ENCODE results near the gene CD180. TPM values are rescaled to one million over a fixed set of nuclear protein-coding genes. Genes with fewer than 3 reads are reported as not detected.

Gene CD180
- total RNA-seq, 1 experiment from 2014 or later: not detected

DNA sequence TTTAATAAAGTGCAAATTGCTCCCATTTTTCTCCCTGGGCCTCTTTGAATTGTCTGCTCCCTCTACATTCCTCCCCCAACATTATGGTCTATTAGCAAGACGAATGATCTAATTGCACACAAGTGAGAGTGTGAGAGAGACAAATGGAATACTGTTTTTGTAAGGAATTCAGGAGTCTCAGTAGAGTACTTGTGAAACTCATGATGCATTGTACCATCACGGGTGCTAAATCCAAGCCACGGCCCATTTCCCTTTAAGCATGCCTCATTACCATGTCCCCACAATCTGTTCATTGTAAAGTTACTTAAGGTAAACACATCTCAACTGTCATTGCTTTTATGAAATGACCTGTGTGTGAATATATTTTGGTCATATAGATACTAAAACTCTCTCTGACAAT, 62.8 kb downstream of the CD180 start:
- Histone ChIP-seq H3K4me3 (replicated peaks in 1 of 2; ENCODE audit: low read depth in 1 of 2, low read length in 2 of 2) (no peak overlapping the region), H3K4me2 (ENCODE audit: low read length) (no peak overlapping the region), H3K9me2 (ENCODE audit: insufficient read depth) (no peaks in the 10 kb centered on the region), H3K9me3 (ENCODE audit: control insufficient read depth in 1 of 2, insufficient read depth in 1 of 2, low read depth in 1 of 2, low read length in 2 of 2) (no peaks in the 10 kb centered on the region), H2AFZ (ENCODE audit: low read depth, low read length, poor library complexity, severe bottlenecking) (no peak overlapping the region), H3K27ac (ENCODE audit: low read depth, low read length) (no peak overlapping the region), H3K9ac (ENCODE audit: low read length) (no peak overlapping the region), H3K27me3 (ENCODE audit: insufficient read depth, low read length) (peaks cover 13% of the 10 kb centered on the region; the same call in 1 of the 2 replicates), H4K20me1 (ENCODE audit: insufficient read depth) (no peaks in the 10 kb centered on the region), H3K36me3 (ENCODE audit: control insufficient read depth in 1 of 2, insufficient read depth in 2 of 2, low read length in 2 of 2) (no peaks in the 10 kb centered on the region), H3K4me1 (ENCODE audit: control insufficient read depth in 1 of 2, insufficient read depth in 2 of 2, low read length in 2 of 2) (no peaks in the 10 kb centered on the region), H3K79me2 (ENCODE audit: insufficient read depth, low read length) (no peaks in the 10 kb centered on the region)
- ChIA-PET POLR2A (no interaction called here), RAD21 (ENCODE audit: low non-redundant PET in 1 of 2, low total read pairs in 2 of 2, uncharacterized antibody in 2 of 2, unreplicated experiment in 2 of 2) (no interaction called here), CTCF (no interaction called here)
- no peak for DNase-seq (ENCODE audit: low read depth, low spot score)
- ATAC-seq: no peak
- intact Hi-C loops (cut with micrococcal nuclease): no loop called here
- BruUV-seq (replicated peaks): no TSS peak
- TF ChIP-seq POLR2AphosphoS5 (IDR thresholded peaks at IDR 0.05; ENCODE audit: low read depth, low read length) (no peak), SIN3A (IDR thresholded peaks at IDR 0.05; ENCODE audit: low read depth) (no peak), EZH2phosphoT487 (IDR thresholded peaks at IDR 0.05; ENCODE audit: borderline replicate concordance) (no peak), ZNF274 (IDR thresholded peaks at IDR 0.05; ENCODE audit: low read depth, low read length) (no peak), ELF1 (IDR thresholded peaks at IDR 0.05; ENCODE audit: borderline replicate concordance, low read depth) (no peak), RAD21 (IDR thresholded peaks at IDR 0.05; ENCODE audit: low read depth) (no peak), TCF7L2 (IDR thresholded peaks at IDR 0.05; ENCODE audit: borderline replicate concordance, extremely low read depth, insufficient read depth, insufficient read length) (no peak), CEBPB (IDR thresholded peaks at IDR 0.05; ENCODE audit: low read depth) (no peak), EGR1 (IDR thresholded peaks at IDR 0.05; ENCODE audit: low read depth) (no peak), SRF (IDR thresholded peaks at IDR 0.05; ENCODE audit: low read depth) (no peak), ZFX (IDR thresholded peaks at IDR 0.05) (no peak), FOSL1 (IDR thresholded peaks at IDR 0.05; ENCODE audit: low read depth) (no peak), YY1 (IDR thresholded peaks at IDR 0.05; ENCODE audit: extremely low read depth, insufficient replicate concordance, low read depth, low read length) (no peak), CBX3 (IDR thresholded peaks at IDR 0.05; ENCODE audit: low read depth) (no peak)
- TF ChIP-seq, protein P1, sequence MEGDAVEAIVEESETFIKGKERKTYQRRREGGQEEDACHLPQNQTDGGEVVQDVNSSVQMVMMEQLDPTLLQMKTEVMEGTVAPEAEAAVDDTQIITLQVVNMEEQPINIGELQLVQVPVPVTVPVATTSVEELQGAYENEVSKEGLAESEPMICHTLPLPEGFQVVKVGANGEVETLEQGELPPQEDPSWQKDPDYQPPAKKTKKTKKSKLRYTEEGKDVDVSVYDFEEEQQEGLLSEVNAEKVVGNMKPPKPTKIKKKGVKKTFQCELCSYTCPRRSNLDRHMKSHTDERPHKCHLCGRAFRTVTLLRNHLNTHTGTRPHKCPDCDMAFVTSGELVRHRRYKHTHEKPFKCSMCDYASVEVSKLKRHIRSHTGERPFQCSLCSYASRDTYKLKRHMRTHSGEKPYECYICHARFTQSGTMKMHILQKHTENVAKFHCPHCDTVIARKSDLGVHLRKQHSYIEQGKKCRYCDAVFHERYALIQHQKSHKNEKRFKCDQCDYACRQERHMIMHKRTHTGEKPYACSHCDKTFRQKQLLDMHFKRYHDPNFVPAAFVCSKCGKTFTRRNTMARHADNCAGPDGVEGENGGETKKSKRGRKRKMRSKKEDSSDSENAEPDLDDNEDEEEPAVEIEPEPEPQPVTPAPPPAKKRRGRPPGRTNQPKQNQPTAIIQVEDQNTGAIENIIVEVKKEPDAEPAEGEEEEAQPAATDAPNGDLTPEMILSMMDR (IDR thresholded peaks at IDR 0.05 in 2 of 3, conservative IDR thresholded peaks at IDR 0.05 in 1 of 3; ENCODE audit: borderline replicate concordance in 1 of 3, insufficient read depth in 1 of 3, low read depth in 2 of 3, low read length in 2 of 3): no peak
- TF ChIP-seq, protein P2, sequence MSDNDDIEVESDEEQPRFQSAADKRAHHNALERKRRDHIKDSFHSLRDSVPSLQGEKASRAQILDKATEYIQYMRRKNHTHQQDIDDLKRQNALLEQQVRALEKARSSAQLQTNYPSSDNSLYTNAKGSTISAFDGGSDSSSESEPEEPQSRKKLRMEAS (IDR thresholded peaks at IDR 0.05): no peak
- TF ChIP-seq, protein P3, sequence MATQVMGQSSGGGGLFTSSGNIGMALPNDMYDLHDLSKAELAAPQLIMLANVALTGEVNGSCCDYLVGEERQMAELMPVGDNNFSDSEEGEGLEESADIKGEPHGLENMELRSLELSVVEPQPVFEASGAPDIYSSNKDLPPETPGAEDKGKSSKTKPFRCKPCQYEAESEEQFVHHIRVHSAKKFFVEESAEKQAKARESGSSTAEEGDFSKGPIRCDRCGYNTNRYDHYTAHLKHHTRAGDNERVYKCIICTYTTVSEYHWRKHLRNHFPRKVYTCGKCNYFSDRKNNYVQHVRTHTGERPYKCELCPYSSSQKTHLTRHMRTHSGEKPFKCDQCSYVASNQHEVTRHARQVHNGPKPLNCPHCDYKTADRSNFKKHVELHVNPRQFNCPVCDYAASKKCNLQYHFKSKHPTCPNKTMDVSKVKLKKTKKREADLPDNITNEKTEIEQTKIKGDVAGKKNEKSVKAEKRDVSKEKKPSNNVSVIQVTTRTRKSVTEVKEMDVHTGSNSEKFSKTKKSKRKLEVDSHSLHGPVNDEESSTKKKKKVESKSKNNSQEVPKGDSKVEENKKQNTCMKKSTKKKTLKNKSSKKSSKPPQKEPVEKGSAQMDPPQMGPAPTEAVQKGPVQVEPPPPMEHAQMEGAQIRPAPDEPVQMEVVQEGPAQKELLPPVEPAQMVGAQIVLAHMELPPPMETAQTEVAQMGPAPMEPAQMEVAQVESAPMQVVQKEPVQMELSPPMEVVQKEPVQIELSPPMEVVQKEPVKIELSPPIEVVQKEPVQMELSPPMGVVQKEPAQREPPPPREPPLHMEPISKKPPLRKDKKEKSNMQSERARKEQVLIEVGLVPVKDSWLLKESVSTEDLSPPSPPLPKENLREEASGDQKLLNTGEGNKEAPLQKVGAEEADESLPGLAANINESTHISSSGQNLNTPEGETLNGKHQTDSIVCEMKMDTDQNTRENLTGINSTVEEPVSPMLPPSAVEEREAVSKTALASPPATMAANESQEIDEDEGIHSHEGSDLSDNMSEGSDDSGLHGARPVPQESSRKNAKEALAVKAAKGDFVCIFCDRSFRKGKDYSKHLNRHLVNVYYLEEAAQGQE (IDR thresholded peaks at IDR 0.05; ENCODE audit: low read depth): no peak

Measured in HCT116 (cell line).